NCI-H146 (cell line): ENCODE results near the gene GART.
A peak's percentile ranks its signal among the peaks of the same experiment; 100 is the strongest.

ENCODE experiments used
- DNase-seq: peaks from one replicate; lab custom pipeline; 2025; lab: John Stamatoyannopoulos, UW

The GART gene

GRCh38 chr21:33552999-33553598, 11.2 kb upstream of the GART start:
- DNase-seq = no peak

GRCh38 chr21:33552093-33552998, 10.4 kb upstream of the GART start:
- no peak for DNase-seq

GRCh38 chr21:33551664-33552063, 9.7 kb upstream of the GART start:
- DNase-seq = no peak

GRCh38 chr21:33550772-33551660, 9.1 kb upstream of the GART start:
- no peak for DNase-seq

- no peak for DNase-seq
Observed at GRCh38 chr21:33549848-33550771, 8.2 kb upstream of the GART start.

- DNase-seq = no peak
Observed at GRCh38 chr21:33546086-33546485, 4.2 kb upstream of the GART start.

- no peak for DNase-seq
Observed at GRCh38 chr21:33544451-33545195, 2.7 kb upstream of the GART start.

- DNase-seq = no peak
Observed at GRCh38 chr21:33543505-33544129, 1.7 kb upstream of the GART start.

- DNase-seq = peak; percentile 95
Observed at GRCh38 chr21:33542640-33543504, 955 bp upstream of the GART start, which contains the start of gene SON. TSS of gene SON (plus strand) at chr21:33543038. CDS start at chr21:33543093, 55 bp downstream.

GRCh38 chr21:33541105-33541711, 709 bp downstream of the GART start:
- no peak for DNase-seq

GRCh38 chr21:33540711-33541104, 1.2 kb downstream of the GART start:
- no peak for DNase-seq

- no peak for DNase-seq
Observed at GRCh38 chr21:33539616-33540015, 2.3 kb downstream of the GART start.

GRCh38 chr21:33537212-33537611, 4.7 kb downstream of the GART start:
- no peak for DNase-seq

GRCh38 chr21:33531007-33531406, 10.9 kb downstream of the GART start:
- DNase-seq = no peak

- DNase-seq = no peak
Observed at GRCh38 chr21:33522953-33523349, 19.0 kb downstream of the GART start.

GRCh38 chr21:33522297-33522952, 19.5 kb downstream of the GART start:
- no peak for DNase-seq

- no peak for DNase-seq
Observed at GRCh38 chr21:33518899-33519298, 23.0 kb downstream of the GART start.

GRCh38 chr21:33514229-33514628, 27.7 kb downstream of the GART start:
- DNase-seq = no peak
